ENCODE measurements around the gene TM9SF1.

TM9SF1 gene

DNA sequence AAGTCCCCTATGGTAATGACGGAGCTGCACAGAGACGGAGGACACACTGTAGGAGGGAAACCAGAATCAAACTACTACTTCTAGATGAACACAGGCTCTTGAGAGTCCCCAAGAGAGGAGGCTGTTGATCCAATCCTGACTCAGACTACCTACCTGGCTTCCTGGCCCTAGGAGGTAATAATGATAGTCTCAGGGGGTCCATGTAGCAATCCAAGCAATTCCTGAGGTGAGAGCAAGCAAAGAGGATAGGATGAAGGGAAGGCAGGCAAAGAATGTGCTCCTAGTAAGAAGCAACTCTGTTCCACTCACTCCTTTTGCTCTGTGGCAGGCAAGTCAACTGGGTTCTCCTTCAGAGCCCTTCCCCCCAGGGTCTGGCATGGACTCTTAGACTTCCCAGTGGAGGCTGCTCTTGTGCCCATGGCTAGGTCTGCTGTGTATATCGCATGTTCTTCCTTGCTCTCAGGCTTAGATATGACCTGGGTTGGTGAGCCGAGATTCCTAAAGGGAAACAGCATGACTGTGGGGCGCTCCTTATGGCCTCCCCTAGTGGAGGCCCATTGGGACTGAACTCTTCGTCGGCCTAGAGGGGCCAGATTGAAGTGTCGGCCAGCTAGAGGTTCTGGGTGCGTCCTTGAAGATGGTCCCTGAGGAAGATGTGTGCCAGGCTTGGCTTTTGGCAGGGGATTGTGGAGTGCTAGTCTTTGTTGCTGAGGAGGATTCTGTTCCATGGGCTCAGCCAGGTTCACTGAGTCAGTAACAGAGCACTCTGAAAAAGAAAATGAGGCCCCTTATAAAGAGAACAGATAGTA, 45.1 kb upstream of the TM9SF1 start:
- Histone ChIP-seq H3K79me1 (replicated peaks; ENCODE audit: low read length, poor library complexity, severe bottlenecking) (peaks cover 31% of the 10 kb centered on the region), H2BK15ac (ENCODE audit: low read depth, poor library complexity, severe bottlenecking) (no peak overlapping the region), H3K27me3 (ENCODE audit: control insufficient read depth in 1 of 2, insufficient read depth in 1 of 2, low read length in 2 of 2) (no peaks in the 10 kb centered on the region), H2BK120ac (ENCODE audit: low read depth, low read length) (no peak overlapping the region), H3K4me2 (ENCODE audit: low read length, poor library complexity, severe bottlenecking) (no peak overlapping the region), H3K18ac (ENCODE audit: low read depth in 1 of 2, low read length in 2 of 2) (no peak overlapping the region), H2BK5ac (ENCODE audit: low read depth, low read length, poor library complexity, severe bottlenecking) (no peak overlapping the region), H3K4me1 (ENCODE audit: control insufficient read depth, insufficient read depth, low read depth, low read length) (peaks cover 18% of the 10 kb centered on the region), H3K9ac (ENCODE audit: low read length) (peak overlapping the region; percentile 91), H2AK5ac (ENCODE audit: low read length, severe bottlenecking) (no peak overlapping the region), H3K27ac (ENCODE audit: low read length, poor library complexity, severe bottlenecking) (no peak overlapping the region), H3K36me3 (ENCODE audit: control insufficient read depth in 1 of 2, insufficient read depth in 2 of 2, low read depth in 1 of 2, low read length in 2 of 2) (peaks cover 42 to 59% of the 10 kb centered on the region in 2 experiments), H3K4me3 (ENCODE audit: insufficient read depth in 1 of 2, low read depth in 1 of 2, low read length in 2 of 2) (peak overlapping the region in 1 of 2 experiments; percentile 97), H4K8ac (ENCODE audit: low read length) (no peak overlapping the region), H3K9me3 (ENCODE audit: control insufficient read depth, low read length) (no peaks in the 10 kb centered on the region), H2AFZ (ENCODE audit: low read depth, low read length) (no peak overlapping the region), H2BK12ac (ENCODE audit: low read length in 2 of 2) (no peak overlapping the region), H4K91ac (ENCODE audit: low read length) (no peak overlapping the region), H3K4ac (ENCODE audit: low read depth in 1 of 2, low read length in 2 of 2) (no peak overlapping the region), H3K14ac (ENCODE audit: low read length in 2 of 2) (no peak overlapping the region), H3K23ac (ENCODE audit: low read length in 2 of 2) (no peak overlapping the region)
- DNase-seq: no peak
- WGBS: 98% methylated on average over 9 of the region's 9 CpGs

DNA sequence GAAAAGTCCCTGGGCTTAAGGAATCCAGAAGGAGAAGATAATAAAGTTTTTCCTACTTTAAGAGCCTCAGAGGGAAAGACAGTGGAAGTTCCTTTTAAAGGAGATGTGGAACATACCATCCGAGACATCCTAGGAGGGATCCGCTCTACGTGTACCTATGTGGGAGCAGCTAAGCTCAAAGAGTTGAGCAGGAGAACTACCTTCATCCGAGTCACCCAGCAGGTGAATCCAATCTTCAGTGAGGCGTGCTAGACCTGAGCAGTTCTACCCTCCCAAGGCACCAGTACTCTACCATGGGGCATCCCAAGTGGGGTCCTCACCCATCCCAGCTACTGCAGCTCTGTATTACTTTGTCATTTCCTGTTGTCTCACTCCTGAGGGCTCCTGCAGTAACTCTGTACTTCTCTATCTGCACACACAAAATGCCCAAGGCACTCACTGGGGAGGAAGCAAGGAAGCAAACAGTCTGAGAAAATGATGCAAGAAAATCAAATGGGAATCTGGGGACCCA, 43.3 kb upstream of the TM9SF1 start:
- H2BK15ac ChIP-seq (ENCODE audit: low read depth, poor library complexity, severe bottlenecking): no peak overlapping the region
- H4K8ac ChIP-seq (ENCODE audit: low read length): no peak overlapping the region
- H3K9ac ChIP-seq (ENCODE audit: low read length): peak overlapping the region; percentile 91
- no peak overlapping the region for H2BK5ac ChIP-seq (ENCODE audit: low read depth, low read length, poor library complexity, severe bottlenecking)
- no peaks in the 10 kb centered on the region for H3K27me3 ChIP-seq (ENCODE audit: control insufficient read depth in 1 of 2, insufficient read depth in 1 of 2, low read length in 2 of 2)
- H2BK12ac ChIP-seq (ENCODE audit: low read length in 2 of 2): no peak overlapping the region
- H3K4me1 ChIP-seq (ENCODE audit: control insufficient read depth, insufficient read depth, low read depth, low read length): peaks cover 17% of the 10 kb centered on the region
- H4K91ac ChIP-seq (ENCODE audit: low read length): no peak overlapping the region
- peaks cover 42 to 73% of the 10 kb centered on the region in 2 experiments for H3K36me3 ChIP-seq (ENCODE audit: control insufficient read depth in 1 of 2, insufficient read depth in 2 of 2, low read depth in 1 of 2, low read length in 2 of 2)
- H2BK120ac ChIP-seq (ENCODE audit: low read depth, low read length): no peak overlapping the region
- H3K4me2 ChIP-seq (ENCODE audit: low read length, poor library complexity, severe bottlenecking): no peak overlapping the region
- H3K14ac ChIP-seq (ENCODE audit: low read length in 2 of 2): no peak overlapping the region
- H3K79me1 ChIP-seq (replicated peaks; ENCODE audit: low read length, poor library complexity, severe bottlenecking): peaks cover 35% of the 10 kb centered on the region
- H3K4me3 ChIP-seq (ENCODE audit: insufficient read depth in 1 of 2, low read depth in 1 of 2, low read length in 2 of 2): no peak overlapping the region
- DNase-seq: no peak
- H3K4ac ChIP-seq (ENCODE audit: low read depth in 1 of 2, low read length in 2 of 2): no peak overlapping the region
- no peaks in the 10 kb centered on the region for H3K9me3 ChIP-seq (ENCODE audit: control insufficient read depth, low read length)
- H3K18ac ChIP-seq (ENCODE audit: low read depth in 1 of 2, low read length in 2 of 2): no peak overlapping the region
- 95% methylated on average over 5 of the region's 5 CpGs for WGBS
- H3K27ac ChIP-seq (ENCODE audit: low read length, poor library complexity, severe bottlenecking): no peak overlapping the region
- H2AK5ac ChIP-seq (ENCODE audit: low read length, severe bottlenecking): no peak overlapping the region
- no peak overlapping the region for H2AFZ ChIP-seq (ENCODE audit: low read depth, low read length)
- H3K23ac ChIP-seq (ENCODE audit: low read length in 2 of 2): no peak overlapping the region

DNA sequence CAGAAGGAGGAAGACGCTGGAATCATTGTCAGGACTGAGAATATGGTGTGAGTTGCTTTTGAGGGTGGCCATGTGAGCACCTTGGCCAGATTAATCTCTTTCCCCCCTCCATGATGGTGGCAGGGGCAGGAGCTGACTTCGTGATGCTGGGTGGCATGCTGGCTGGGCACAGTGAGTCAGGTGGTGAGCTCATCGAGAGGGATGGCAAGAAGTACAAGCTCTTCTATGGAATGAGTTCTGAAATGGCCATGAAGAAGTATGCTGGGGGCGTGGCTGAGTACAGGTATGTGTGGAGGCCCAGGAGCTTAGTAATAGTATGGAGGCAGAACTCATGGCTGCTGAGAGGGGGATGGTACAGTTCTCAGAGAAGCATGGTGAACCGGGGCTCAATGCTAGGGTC, 42.9 kb upstream of the TM9SF1 start:
- H3K79me1 ChIP-seq (replicated peaks; ENCODE audit: low read length, poor library complexity, severe bottlenecking): peaks cover 39% of the 10 kb centered on the region
- 99% methylated on average over 5 of the region's 5 CpGs for WGBS
- H3K9ac ChIP-seq (ENCODE audit: low read length): peak overlapping the region; percentile 91
- H3K9me3 ChIP-seq (ENCODE audit: control insufficient read depth, low read length): no peaks in the 10 kb centered on the region
- no peak overlapping the region for H3K4me3 ChIP-seq (ENCODE audit: insufficient read depth in 1 of 2, low read depth in 1 of 2, low read length in 2 of 2)
- no peak overlapping the region for H2BK5ac ChIP-seq (ENCODE audit: low read depth, low read length, poor library complexity, severe bottlenecking)
- H3K14ac ChIP-seq (ENCODE audit: low read length in 2 of 2): no peak overlapping the region
- H3K36me3 ChIP-seq (ENCODE audit: control insufficient read depth in 1 of 2, insufficient read depth in 2 of 2, low read depth in 1 of 2, low read length in 2 of 2): peaks cover 42 to 73% of the 10 kb centered on the region in 2 experiments
- H3K18ac ChIP-seq (ENCODE audit: low read depth in 1 of 2, low read length in 2 of 2): no peak overlapping the region
- H3K27ac ChIP-seq (ENCODE audit: low read length, poor library complexity, severe bottlenecking): no peak overlapping the region
- H3K23ac ChIP-seq (ENCODE audit: low read length in 2 of 2): no peak overlapping the region
- H2BK15ac ChIP-seq (ENCODE audit: low read depth, poor library complexity, severe bottlenecking): no peak overlapping the region
- peak overlapping the region; percentile 4 for H4K91ac ChIP-seq (ENCODE audit: low read length)
- no peak overlapping the region for H4K8ac ChIP-seq (ENCODE audit: low read length)
- H3K4me1 ChIP-seq (ENCODE audit: control insufficient read depth, insufficient read depth, low read depth, low read length): peaks cover 18% of the 10 kb centered on the region
- no peak overlapping the region for H2BK12ac ChIP-seq (ENCODE audit: low read length in 2 of 2)
- no peak overlapping the region for H2BK120ac ChIP-seq (ENCODE audit: low read depth, low read length)
- H2AFZ ChIP-seq (ENCODE audit: low read depth, low read length): no peak overlapping the region
- no peak for DNase-seq
- no peaks in the 10 kb centered on the region for H3K27me3 ChIP-seq (ENCODE audit: control insufficient read depth in 1 of 2, insufficient read depth in 1 of 2, low read length in 2 of 2)
- no peak overlapping the region for H3K4ac ChIP-seq (ENCODE audit: low read depth in 1 of 2, low read length in 2 of 2)
- no peak overlapping the region for H3K4me2 ChIP-seq (ENCODE audit: low read length, poor library complexity, severe bottlenecking)
- no peak overlapping the region for H2AK5ac ChIP-seq (ENCODE audit: low read length, severe bottlenecking)

DNA sequence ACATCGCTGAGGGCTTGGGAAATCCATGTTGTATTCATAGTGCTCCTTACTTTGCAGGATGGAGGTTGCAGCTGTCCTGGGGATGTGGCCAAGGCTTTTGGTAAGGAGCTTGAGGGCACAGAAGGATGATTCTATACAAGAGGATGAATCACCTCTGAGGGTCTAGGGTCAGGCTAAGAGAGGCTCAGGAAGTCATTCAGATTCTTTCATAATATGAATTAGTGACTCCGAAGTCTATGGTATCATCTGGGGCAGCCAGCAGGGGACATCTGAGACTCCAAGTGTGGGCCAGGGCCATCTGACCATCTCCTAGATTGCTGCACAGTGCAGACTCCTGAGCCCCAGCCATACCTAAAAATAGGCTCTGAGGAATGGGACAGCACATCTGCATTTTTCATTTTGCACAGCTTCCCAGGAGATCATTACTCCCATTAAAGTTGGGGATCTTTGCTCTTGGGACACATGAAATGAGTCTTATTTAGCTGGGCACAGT, 42.3 kb upstream of the TM9SF1 start:
- H3K4me3 ChIP-seq (ENCODE audit: insufficient read depth in 1 of 2, low read depth in 1 of 2, low read length in 2 of 2): no peak overlapping the region
- no peak overlapping the region for H3K27ac ChIP-seq (ENCODE audit: low read length, poor library complexity, severe bottlenecking)
- WGBS: 81% methylated on average over 2 of the region's 2 CpGs

More for the DNA sequence above, 42.3 kb upstream of the TM9SF1 start:
- no peaks in the 10 kb centered on the region for H3K27me3 ChIP-seq (ENCODE audit: control insufficient read depth in 1 of 2, insufficient read depth in 1 of 2, low read length in 2 of 2)
- no peak overlapping the region for H2BK120ac ChIP-seq (ENCODE audit: low read depth, low read length)
- no peaks in the 10 kb centered on the region for H3K9me3 ChIP-seq (ENCODE audit: control insufficient read depth, low read length)
- H3K4me1 ChIP-seq (ENCODE audit: control insufficient read depth, insufficient read depth, low read depth, low read length): peaks cover 19% of the 10 kb centered on the region
- H3K36me3 ChIP-seq (ENCODE audit: control insufficient read depth in 1 of 2, insufficient read depth in 2 of 2, low read depth in 1 of 2, low read length in 2 of 2): peaks cover 42 to 73% of the 10 kb centered on the region in 2 experiments
- H2BK5ac ChIP-seq (ENCODE audit: low read depth, low read length, poor library complexity, severe bottlenecking): no peak overlapping the region
- H3K4me2 ChIP-seq (ENCODE audit: low read length, poor library complexity, severe bottlenecking): no peak overlapping the region
- H3K79me1 ChIP-seq (replicated peaks; ENCODE audit: low read length, poor library complexity, severe bottlenecking): peaks cover 39% of the 10 kb centered on the region
- H2BK12ac ChIP-seq (ENCODE audit: low read length in 2 of 2): no peak overlapping the region
- no peak for DNase-seq
- H2AK5ac ChIP-seq (ENCODE audit: low read length, severe bottlenecking): no peak overlapping the region
- H3K18ac ChIP-seq (ENCODE audit: low read depth in 1 of 2, low read length in 2 of 2): no peak overlapping the region
- no peak overlapping the region for H3K4ac ChIP-seq (ENCODE audit: low read depth in 1 of 2, low read length in 2 of 2)
- no peak overlapping the region for H3K14ac ChIP-seq (ENCODE audit: low read length in 2 of 2)
- no peak overlapping the region for H3K23ac ChIP-seq (ENCODE audit: low read length in 2 of 2)
- no peak overlapping the region for H4K8ac ChIP-seq (ENCODE audit: low read length)
- no peak overlapping the region for H2AFZ ChIP-seq (ENCODE audit: low read depth, low read length)
- no peak overlapping the region for H4K91ac ChIP-seq (ENCODE audit: low read length)
- no peak overlapping the region for H3K9ac ChIP-seq (ENCODE audit: low read length)
- H2BK15ac ChIP-seq (ENCODE audit: low read depth, poor library complexity, severe bottlenecking): no peak overlapping the region

Data from mesenchymal stem cell (in vitro differentiated cells and primary cell).